T47D (cell line): ENCODE measurements around the gene ARL4C.

Source experiments
- DNase-seq, 2 experiments: peaks; one replicate each; pipeline versions ENCODE4 v3.0.0 to v3.0.0-alpha.2; 2011 to 2012; ENCODE audit warnings: low read depth in 1 of 2, low spot score in 1 of 2
- JUND ChIP-seq: IDR thresholded peaks from 2 replicates; pipeline ENCODE4 v1.6.1; 2012; ENCODE audit warnings: low read depth
- in situ Hi-C: cut with HindIII; loops from 2 replicates; pipeline ENCODE4 v1.10.0; 2016; ENCODE audit warnings: low sequenced_read_pairs, low pct_unique_long_range_greater_than_20kb

ARL4C gene

DNA sequence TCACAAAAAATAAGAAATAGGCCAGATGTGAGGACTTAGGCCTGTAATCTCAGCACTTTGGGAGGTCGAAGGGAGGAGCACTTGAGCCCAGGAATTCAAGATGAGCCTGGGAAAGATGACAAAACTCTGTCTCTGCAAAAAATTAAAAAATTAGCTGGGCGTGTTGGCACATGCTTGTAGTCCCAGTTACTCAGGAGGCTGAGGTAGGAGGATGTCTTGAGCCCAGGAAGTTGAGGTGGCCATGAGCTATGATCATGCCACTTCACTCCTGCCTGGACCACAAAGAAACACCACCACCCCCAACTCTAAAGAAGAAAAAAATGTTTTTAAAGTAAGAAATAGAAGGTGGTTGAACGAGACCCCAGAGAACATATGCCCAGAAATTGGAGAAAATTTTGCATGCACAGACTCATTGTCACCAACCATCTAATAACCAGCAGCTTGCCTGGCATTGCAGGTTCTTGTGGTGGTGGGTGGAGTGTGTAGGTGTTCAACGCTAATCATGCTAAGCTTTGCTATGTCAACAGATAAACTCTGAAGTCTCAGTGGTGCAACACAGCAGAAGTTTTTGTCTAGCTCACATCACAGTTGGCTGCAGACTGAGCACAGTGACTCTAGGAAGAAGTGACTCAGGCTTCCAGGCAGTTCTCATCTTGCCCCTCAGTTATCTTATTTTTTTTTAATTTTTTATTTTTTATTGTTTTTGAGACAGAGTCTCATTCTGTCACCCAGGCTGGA is 18.6 kb downstream of the ARL4C start:
- in situ Hi-C loops = no loop called here
- DNase-seq = no peak
- TF ChIP-seq JUND = no peak

DNA sequence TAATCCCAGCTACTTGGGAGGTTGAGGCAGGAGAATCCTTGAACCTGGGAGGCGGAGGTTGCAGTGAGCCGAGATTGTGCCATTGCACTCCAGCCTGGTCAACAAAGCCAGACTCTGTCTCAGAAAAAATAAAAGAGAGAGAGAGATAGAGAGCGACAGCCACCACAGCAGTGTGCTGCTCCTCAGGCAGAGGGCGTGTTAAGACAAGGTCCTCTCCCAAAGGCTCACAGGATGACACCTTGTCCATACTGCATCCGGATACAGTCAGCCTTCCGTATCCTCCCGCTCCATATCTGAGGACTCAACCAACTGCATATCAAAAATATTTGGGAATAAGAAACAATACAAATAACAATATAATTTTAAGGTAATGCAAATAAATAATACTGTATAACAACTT is 20.1 kb downstream of the ARL4C start:
- in situ Hi-C loops = no loop called here
- DNase-seq = no peak
- TF ChIP-seq JUND = no peak

DNA sequence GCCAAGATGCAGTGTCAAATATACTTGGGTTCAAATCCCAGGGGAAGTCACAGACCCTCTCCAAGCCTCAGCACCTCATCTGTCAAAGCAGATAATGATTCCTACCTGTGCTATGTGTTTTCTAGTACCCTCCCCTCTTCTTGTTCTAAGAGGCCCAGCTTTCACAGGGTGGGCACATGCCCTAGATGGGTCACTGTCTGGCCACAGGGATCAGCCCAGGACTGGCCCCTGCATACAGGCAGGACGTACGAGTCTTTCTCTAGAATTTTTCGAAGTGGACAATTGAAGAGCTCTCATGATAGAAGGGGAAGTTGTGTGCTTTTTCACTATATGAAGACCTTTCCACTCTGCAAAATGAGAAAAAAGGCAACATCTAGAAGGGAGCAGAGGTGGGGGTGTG is 22.2 kb downstream of the ARL4C start:
- in situ Hi-C loops = no loop called here
- no peak for DNase-seq
- no peak for TF ChIP-seq JUND

DNA sequence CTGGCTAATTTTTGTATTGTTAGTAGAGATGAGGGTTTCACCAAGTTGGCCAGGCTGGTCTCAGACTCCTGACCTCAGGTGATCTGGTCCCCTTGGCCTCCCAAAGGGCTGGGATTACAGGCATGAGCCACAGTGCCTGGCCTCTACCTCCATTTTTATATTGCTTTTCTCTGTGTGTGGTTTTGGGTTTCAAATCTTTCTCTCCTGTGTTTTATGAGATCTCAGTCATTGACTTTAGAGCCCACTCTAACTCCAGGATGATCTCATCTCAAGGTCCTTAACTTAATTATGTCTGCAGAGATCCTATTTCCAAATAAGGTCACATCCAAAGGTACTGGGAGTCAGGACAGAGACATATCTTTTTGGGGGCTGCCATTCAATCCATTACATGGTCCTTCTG is 24.7 kb downstream of the ARL4C start:
- no peak for TF ChIP-seq JUND
- in situ Hi-C loops = no loop called here
- DNase-seq = no peak

DNA sequence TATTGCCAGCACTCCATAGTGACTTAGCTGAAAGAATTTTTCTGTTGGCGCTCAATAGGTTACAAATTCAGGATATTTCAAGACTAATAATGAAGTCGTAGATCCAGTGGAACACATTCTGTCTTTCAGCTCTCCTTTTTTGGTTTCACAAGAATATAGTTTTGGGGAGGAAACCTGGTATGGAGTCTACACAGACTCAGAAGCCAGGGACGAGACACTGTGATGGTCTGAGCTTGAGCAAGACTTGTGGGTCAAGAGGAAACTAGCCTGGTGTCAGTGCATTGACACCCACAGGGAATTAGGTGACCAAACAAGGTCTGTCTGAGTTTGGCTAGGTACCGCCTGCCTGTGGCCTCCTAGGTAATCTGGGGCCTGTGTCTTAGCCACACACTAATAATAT is 26.9 kb downstream of the ARL4C start:
- in situ Hi-C loops = no loop called here
- TF ChIP-seq JUND = no peak
- no peak for DNase-seq

DNA sequence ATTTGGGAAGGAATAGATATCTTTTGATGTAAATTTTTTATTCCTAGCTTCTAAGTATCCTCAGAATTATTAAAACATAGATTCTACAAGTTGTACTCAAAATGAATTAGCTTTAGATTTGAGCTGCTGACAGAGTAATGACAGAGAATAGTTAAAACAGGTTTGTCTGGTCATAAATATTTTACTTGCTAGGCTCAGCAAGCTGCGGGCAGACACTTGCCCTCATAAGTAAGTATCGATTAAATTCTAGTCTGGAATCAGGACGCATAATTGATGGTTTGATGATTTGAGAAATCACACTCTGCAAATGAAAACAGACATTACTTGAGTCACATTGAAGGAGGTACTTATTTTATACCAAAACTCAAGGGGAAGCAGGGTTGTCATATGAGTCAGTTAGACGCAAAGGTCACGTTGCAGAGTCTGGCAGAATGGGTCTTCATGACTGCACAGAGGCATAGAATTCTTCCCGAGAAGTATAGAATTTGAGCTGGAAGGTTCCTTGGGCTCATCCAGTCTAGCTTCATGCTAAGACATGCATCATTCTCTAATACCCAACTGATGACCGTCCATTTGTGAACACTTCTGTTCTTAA is 27.5 kb downstream of the ARL4C start:
- no peak for TF ChIP-seq JUND
- in situ Hi-C loops = no loop called here

DNA sequence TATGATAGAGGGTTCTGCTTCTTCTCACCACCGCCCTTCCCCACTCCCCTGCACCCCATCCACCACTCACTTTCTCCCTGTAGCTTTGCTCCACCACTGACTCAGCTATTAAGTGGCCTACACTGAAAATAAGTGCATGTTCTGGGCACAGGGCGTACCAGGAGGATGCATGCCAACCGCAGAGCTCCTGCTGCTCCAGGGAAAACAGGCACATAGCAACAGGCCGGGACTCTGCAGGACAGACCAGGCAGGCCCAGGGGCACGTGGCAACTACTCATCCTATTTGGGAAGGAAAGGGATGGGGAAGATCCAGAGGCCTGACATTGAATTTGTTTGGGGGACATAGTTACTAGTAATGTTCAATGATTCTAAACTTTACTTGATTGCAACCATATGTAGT is 28.4 kb downstream of the ARL4C start:
- TF ChIP-seq JUND = no peak
- in situ Hi-C loops = no loop called here
- DNase-seq = no peak

More for the DNA sequence above, 27.5 kb downstream of the ARL4C start:
- DNase-seq = no peak

DNA sequence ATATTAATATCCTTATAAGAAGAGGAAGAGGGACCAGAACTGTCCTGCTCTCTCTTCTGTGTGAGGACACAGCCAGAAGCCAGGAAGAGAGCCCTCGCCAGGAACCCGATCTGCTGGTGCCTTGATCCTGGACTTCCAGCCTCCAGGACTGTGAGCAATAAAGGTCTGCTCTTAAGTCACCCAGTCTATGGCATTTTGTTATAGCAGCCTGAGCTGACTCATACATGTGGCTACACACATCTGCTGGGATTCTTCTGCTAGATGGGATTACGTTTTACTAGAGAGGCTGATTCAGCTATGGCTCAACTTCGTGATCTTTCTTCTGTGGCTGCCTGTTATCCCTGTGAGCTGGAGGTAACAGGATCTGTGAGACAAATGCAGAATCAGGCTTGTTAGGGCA is 29.6 kb downstream of the ARL4C start:
- DNase-seq = no peak
- in situ Hi-C loops = no loop called here
- no peak for TF ChIP-seq JUND

DNA sequence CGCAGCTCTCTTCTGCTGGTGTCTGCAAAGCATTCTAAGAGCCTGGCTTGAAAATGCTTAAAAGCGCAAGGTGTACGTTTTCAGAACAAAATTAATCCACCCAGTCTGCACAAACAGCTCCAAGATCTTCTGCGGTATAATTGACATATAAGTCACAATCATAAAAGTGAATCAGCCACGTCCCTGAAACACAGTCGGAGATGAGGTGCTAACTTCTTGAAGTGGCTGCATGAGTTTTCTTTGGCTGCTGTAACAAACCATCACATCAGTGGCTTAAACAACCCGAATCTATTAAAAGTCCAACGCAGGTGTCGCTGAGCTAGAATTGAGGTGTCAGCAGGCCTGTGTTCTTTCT is 32.6 kb downstream of the ARL4C start:
- no peak for TF ChIP-seq JUND
- no peak for DNase-seq
- in situ Hi-C loops = no loop called here

DNA sequence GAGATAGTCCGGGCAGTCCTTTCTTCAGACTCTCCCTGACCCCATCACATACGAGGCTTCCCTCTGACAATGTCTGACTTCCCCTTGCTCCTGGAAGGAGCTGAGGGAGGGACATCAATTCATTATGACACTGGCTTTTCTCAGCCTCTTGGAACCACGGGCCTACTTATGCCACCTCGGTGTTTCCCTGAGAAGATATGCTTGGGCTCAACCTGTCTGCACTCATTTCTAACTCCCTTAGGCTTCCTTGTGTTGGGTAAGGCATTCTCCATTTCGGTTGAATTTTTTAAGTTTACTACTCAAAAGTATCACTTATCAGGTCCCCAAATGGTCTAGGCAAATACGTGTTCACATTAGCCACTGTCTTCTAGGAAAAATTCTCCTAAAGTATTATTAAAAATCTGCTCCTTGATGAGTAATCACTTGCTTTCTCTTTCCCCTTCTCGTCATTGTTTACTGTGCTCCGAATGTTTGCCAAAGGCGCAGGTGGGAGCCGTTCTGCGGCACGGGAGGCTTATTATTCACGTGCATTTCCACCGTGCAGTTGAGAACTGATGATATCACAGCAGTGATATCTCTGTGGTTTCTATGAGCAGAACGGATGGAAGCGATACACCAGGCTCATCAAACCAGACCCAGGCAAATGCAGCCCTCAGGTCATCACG is 33.1 kb downstream of the ARL4C start:
- DNase-seq = peak in 1 of 2 experiments; percentile 6
- in situ Hi-C loops = no loop called here
- TF ChIP-seq JUND = no peak

DNA sequence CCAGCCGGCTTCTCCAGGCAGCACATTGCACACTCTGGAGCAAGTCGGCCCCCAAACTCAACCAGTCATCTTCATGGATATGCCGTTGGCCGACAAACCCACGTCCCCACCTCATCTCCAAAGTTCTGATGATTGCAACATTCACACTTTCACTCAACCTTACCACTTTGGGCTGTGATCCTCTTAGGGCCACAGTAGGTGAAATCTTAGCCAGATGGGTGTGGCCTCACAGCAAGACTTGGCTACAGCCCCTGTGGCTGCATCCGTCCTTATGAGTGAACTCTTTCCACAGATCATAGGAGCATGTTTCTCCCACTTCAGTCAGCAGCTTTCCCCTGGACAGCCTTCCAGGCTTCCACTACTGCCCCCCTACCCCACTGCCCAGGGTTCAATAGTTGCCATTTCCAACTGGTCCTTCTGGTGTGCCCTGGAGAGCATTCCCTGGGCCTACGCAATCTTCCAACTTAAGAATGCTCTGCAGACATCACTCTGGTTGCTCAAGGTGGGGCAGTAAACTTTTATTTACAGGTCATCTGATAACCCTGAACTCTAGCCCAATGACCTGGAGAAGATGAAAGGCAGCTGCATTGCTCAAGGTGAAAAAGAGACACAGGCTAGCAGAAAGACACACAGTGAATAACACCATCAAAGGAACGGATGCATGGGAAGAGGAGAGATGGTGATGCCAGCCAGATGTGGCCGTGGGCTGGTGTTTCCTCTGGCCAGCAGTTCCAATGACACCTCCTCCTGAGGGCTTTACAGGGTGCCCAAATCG is 34.5 kb downstream of the ARL4C start:
- in situ Hi-C loops = no loop called here
- no peak for TF ChIP-seq JUND
- no peak for DNase-seq

DNA sequence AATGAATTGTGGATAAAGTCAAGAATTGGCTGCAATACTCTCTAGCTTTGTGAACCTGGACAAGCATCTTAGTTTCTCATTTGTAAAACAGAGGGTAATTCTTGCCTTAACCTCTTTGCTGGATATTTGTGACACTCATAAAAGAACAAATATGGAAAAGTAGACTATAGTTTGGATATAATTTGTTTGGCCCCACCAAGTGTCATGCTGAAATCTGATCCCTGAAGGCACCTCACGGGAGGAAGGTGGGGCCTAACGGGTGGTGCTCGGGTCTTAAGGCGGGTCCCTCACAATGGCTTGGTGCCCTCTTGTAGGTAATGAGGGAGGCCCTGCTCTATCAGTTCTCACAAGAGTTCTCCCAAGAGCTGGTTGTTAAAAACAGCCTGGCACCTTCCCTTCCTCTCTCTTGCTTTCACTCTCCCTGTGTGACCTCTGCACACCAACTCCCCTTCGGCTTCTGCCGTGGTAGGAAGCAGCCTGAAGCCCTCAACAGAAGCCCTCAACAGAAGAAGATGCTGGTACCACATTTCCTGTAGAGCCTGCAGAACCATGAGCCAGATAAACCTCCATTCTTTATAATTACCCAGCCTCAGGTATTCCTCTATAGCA is 37.4 kb downstream of the ARL4C start:
- in situ Hi-C loops = no loop called here
- no peak for TF ChIP-seq JUND
- no peak for DNase-seq
